Suppressor macrophage treated with lipopolysaccharide for 4 hours (primary cell): ENCODE data around the gene THTPA.
"Not testable (repeated sequence)": the region's sequence is repeated elsewhere in the genome, so short reads cannot be mapped to it uniquely, and the experiment has no call there.

Experiments used
- DNase-seq: peaks from one replicate; pipeline ENCODE4 v3.0.0-alpha.2; 2020

The THTPA gene

GRCh38 chr14:23568600-23569331 lies 12.7 kb downstream of the THTPA start:
- peak; percentile 66 for DNase-seq

DNA sequence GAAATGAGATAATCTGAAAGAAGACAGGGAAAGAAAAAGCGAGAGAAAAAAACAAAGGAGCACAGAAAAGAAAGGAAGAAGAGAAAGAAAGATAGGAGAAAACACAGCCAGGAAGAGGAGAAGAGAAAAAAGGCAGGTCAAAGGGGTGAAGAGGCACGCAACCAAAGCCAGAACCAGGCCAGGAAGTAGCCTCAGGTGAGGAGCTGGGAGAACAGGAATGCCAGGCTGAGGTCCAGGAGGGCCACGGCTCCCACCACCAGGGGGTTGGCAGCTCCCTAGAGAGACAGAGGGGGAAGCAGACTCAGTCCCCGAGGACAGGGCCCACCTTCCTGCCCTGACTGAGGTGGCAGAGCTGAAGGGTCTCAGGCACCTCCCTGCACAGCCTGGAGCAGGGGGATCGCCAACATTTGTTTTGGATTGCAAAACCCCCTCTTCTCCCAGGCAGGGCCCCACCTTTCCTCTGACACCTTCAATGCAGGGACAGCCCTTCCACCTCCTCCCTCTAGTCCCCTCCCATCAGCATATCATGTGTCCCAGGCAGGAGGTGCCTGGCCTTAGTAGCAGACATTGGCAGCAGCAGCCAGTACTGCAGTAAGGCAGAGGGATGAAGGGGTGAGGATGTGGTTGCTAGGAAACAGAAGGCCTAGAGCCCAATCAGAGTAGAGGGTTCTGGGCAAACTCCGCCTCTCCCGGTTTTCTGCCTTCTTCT lies 13.5 kb downstream of the THTPA start:
- no peak for DNase-seq

DNA sequence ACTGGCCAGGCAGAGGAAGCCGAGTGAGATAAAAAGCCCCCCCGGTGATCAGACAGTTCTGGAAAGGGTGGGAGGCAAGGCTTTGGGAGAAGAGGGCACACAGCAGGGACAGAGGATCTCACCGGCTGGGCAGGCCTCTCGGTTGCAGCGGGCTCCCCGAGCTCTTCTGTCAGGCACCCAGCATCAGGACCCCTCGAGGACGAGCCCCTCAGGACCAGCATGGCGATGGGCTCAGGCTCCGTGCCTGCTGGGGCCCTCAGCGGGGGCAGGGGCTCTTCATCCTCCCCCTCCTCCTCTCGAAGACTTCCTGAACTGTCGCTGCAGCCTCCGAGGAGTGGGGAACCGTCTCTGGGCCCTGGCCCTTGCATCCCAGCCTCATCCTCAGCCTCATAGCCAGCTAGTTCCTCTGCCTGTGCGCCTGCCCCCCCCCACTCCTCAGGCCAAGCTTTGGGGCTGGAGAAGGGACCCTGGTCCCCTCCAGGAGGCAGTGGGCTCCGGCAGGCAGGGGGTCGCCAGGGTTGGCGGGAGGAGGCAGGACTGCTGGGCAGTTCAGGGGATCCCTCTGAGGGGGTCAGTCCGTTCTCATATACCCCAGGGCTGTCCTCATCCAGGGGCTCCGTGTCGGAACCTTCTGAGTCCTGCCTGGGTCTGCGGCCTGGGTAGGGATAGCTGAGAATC lies 14.9 kb downstream of the THTPA start:
- no peak for DNase-seq

DNA sequence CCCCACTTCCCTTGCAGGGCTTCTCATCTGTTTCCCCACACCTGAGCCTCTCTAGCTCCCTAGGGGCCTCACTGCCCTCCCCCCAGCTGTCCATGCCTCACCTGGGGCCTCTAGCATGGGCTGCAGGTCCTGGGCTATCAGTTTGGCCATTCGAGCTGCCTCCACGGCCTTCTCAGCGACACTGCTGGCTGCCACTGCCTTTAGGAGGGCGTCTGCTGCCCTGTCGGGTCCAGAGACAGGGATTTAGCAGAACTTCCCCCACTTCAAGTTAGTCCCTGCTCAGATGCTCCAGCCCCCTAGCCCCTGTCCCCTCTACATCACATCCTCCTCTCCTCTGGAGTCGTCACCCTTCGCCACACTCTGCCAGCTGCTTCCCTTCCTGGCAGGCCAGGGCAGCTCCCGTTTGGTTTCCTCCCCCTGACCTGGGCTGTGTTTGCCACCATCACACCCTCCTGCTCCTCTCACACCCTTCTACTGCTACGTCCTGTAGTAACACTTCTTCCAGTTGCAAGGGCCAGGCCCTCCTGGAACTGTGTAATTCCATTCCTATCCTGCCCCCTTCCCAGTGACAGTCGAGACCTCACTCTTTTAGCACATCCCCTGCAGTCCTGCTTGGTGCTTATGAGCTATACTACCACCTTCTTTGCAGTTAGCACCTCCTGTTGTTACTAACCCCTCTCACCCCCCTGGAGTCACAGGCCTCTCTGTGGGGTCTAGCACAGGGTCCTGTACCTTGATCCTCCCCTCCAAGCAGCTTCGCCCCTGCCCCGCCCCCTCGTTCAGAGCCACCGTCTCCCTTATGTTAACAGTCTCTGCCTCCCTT lies 15.8 kb downstream of the THTPA start:
- DNase-seq, result no peak

DNA sequence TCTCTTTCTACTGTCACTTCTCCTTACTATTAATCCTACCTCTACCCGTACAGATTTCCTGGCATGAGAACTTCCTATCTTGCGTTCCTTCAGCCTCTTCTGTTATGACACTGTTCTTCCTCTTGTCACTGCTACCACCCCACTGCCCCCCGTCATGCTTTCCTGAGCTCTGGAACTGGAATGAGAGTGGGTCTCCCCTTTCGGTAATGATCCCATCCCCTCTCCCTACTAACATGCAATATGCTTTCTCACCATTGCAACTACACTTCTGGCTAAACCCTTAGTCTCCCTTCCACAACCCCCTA lies 16.4 kb downstream of the THTPA start:
- peak; percentile 29 for DNase-seq

DNA sequence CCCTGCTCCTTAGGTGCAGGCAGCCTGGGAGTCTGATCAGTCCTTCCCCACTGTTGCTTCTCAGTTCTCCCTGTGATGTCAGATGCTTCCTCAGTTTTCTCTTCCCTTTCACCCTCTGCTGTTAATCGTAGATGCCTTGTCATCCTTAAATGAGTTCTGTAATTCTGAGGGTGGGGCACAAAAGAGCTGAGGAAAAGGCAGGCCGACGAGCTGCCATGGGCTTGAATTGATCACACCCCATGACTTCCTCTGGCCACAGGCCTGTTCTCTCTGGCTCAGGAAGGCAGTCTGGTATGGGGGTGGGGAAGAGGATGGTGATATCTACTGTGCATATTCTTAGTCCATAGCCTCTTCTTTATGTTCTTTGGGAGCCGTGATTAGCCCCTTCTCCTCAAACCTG lies 16.8 kb downstream of the THTPA start:
- peak; percentile 72 for DNase-seq

GRCh38 chr14:23573384-23574015 lies 17.4 kb downstream of the THTPA start:
- DNase-seq, result no peak

DNA sequence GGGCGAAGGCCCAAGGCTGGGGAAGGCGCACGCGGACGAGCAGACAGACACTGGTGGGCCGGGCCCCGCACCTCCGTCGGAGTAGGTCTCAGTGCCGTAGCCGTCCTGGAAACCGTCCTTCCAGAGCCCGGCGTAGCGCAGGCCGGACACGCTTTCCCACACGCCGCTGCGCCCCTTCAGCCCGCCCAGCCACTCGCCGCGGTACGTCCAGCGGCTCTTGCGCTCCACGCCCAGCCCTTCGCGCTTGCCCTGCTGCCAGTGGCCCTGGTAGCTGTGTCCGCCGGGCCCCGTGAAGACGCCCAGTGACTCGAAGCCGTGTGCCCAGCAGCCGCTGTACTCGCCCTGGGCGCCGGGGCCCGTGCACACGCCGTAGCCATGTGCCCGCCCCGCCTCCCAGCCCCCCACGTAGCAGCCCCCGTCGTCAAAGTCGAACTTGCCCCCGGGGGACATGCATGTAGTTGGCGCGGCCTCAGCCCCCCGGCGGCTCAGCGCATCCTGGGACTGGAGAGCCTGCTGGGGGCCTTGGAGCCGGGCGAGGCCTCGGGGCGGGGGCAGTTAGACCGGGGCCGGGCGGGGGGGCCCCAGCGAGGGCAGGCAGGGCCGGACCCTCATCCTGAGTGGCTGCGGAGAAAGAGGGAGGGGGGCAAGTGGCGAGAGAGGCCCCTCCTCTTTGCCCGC lies 21.1 kb downstream of the THTPA start:
- DNase-seq, result peak; percentile 28

- no peak for DNase-seq
Measured at GRCh38 chr14:23577710-23578392, 21.8 kb downstream of the THTPA start.

GRCh38 chr14:23578560-23579310 lies 22.7 kb downstream of the THTPA start, which contains the start of gene JPH4:
JPH4 (minus strand) TSS chr14:23578790; CDS start chr14:23577453, 1,337 bp downstream.
- DNase-seq, result no peak

GRCh38 chr14:23579311-23579630 lies 23.2 kb downstream of the THTPA start:
- DNase-seq, result no peak

- DNase-seq, result no peak
Measured at GRCh38 chr14:23579739-23580138, 23.7 kb downstream of the THTPA start.

- no peak for DNase-seq
Measured at GRCh38 chr14:23580152-23580926, 24.3 kb downstream of the THTPA start.

- no peak for DNase-seq
Measured at GRCh38 chr14:23580948-23581281, 24.8 kb downstream of the THTPA start.

- DNase-seq, result no peak
Measured at GRCh38 chr14:23582906-23583760, 27.1 kb downstream of the THTPA start.

GRCh38 chr14:23583761-23584526 lies 27.9 kb downstream of the THTPA start:
- not testable (repeated sequence) for DNase-seq

DNA sequence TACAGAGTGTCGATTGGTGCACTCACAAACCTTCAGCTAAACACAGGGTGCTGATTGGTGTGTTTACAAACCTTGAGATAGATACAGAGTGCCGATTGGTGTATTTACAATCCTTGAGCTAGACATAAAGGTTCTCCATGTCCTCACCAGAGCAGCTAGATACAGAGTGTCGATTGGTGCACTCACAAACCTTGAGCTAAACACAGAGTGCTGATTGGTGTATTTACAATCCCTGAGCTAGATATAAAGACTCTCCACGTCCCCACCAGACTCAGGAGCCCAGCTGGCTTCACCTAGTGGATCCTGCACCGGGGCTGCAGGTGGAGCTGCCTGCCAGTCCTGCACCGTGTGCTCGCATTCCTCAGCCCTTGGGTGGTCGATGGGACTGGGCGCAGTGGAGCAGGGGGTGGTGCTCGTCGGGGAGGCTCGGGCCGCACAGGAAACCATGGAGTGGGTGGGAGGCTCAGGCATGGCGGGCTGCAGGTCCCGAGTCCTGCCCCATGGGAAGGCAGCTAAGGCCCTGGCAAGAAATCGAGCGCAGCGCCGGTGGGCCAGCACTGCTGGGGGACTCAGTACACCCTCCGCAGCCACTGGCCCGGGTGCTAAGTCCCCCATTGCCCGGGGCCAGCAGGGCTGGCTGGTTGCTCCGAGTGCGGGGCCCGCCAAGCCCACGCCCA lies 28.6 kb downstream of the THTPA start:
- not testable (repeated sequence) for DNase-seq
